ENCODE results near the gene LCOR.

Gene LCOR

DNA sequence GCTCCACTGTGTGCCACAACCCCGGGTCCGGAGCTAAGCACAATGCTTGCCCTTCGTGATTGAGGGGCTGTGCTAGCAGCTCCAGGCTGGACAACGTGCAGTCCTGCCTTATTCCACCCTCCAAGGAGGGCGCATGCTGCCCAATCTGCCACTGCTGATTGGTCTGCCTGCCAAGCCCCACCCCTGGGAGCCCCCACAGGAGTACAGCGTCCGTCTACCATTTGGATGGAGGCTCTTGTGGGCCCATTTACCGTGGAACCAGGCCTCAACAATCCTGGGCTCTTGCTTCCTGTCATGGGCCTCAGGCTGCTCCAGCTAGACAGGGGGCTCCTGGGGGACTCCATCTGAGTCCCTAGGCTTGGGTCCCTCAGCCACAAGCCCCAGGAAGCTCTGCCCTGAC lies 180.4 kb downstream of the LCOR start:
- TF ChIP-seq, protein P1, sequence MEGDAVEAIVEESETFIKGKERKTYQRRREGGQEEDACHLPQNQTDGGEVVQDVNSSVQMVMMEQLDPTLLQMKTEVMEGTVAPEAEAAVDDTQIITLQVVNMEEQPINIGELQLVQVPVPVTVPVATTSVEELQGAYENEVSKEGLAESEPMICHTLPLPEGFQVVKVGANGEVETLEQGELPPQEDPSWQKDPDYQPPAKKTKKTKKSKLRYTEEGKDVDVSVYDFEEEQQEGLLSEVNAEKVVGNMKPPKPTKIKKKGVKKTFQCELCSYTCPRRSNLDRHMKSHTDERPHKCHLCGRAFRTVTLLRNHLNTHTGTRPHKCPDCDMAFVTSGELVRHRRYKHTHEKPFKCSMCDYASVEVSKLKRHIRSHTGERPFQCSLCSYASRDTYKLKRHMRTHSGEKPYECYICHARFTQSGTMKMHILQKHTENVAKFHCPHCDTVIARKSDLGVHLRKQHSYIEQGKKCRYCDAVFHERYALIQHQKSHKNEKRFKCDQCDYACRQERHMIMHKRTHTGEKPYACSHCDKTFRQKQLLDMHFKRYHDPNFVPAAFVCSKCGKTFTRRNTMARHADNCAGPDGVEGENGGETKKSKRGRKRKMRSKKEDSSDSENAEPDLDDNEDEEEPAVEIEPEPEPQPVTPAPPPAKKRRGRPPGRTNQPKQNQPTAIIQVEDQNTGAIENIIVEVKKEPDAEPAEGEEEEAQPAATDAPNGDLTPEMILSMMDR (IDR thresholded peaks at IDR 0.05; ENCODE audit: control insufficient read depth, extremely low read depth, insufficient read depth) = no peak
- H3K4me3 ChIP-seq (ENCODE audit: low read depth, low read length) = no peak overlapping the region
- no peak for DNase-seq (ENCODE audit: low read depth)

DNA sequence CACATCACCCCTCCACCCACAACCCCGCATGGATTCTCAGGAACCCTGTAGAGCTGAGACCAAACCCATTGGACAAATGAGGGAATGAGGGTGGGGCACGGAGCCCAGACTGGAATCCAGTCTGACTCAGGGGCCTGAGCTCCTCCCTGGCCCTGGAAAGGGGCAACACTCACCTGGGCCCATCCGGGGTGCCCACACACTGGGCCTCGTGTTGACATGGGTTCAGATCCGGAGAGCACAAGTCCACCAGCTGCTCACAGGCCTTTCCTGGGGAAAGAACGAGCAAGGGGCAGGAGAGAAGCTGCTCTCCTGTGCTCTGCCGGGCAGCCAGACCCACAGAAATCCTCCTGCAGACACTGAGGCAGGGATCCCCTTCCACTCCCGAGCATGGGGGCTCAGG lies 181.5 kb downstream of the LCOR start:
- no peak for DNase-seq (ENCODE audit: low read depth)
- H3K4me3 ChIP-seq (ENCODE audit: low read depth, low read length) = no peak overlapping the region
- TF ChIP-seq, protein P1 (IDR thresholded peaks at IDR 0.05; ENCODE audit: control insufficient read depth, extremely low read depth, insufficient read depth) = no peak

DNA sequence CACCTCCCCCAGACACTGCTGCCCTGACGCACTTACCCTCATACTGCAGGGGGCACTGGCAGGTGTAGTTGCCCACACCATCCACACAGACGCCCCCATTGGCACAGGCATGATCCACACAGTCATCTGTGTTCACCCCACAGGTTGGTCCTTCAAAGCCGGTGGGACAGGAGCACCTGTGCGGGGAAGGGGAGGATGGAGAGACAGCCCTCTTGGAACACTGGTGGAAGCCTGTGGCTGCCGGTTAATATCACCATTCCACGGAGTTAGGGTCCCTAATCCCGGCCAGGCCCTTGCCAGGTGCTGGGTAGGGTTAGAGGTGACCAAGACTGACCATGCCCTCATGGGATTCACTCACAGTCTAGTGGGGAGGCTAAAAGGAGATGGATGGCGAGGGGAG lies 181.9 kb downstream of the LCOR start:
- no peak for DNase-seq (ENCODE audit: low read depth)
- TF ChIP-seq, protein P1 (IDR thresholded peaks at IDR 0.05; ENCODE audit: control insufficient read depth, extremely low read depth, insufficient read depth) = no peak
- no peak overlapping the region for H3K4me3 ChIP-seq (ENCODE audit: low read depth, low read length)

DNA sequence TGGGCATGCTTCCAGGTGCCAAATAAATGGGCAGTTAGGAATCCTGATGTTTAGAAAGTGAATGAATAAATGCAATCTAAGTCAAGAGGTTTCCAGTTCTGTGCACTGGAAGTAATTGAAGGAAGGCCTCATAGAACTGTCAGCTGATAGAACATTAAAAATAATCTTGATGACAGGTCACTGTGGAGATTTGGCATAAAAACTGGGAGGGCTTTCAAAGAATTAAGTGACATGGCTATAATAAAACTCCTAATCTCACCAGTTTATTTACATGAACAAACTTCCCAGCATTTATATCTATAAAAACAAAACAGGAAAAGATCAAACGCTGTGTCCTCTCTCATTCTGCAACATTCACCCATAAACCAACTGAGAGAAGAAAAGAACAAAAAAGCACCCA lies 183.1 kb downstream of the LCOR start:
- TF ChIP-seq, protein P1 (IDR thresholded peaks at IDR 0.05; ENCODE audit: control insufficient read depth, extremely low read depth, insufficient read depth) = no peak
- no peak for DNase-seq (ENCODE audit: low read depth)
- H3K4me3 ChIP-seq (ENCODE audit: low read depth, low read length) = no peak overlapping the region

DNA sequence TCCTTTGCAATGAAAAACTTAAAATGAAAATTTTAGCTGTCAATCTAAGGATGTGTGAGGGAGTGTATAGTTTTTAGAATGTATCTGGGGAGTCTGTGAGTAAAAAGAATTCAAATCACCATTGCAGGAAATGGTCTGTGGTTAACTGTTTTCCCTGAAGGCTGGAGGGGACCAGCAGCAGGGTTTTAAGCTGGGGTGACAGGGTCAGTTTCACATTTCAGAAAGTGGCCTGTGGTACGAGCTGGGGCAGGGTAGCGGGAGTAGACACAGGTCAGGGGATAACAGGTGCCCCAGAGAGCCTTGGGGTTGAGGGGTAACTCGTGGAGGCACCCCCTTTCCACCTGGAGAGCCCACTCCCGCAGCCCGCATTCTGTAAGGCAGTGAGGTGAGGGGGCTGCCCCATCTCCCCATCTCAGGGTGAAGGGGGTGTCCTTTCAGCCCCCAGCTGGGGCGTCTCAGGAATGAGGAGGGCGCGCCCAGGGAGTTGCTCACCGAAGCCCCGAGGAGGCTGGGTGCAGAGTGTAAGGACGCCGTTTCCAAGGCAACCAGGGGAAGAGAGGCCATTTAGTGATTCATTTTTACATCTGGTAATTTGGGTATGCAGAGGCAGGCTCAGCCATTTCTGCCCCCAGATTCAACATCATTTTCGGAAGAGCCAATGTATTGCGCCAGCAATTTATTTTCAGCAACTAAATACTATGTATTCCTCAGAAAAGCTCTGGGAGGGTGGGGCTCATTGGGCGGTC lies 184.8 kb downstream of the LCOR start:
- TF ChIP-seq, protein P1 (IDR thresholded peaks at IDR 0.05; ENCODE audit: control insufficient read depth, extremely low read depth, insufficient read depth) = no peak
- DNase-seq (ENCODE audit: low read depth) = no peak
- H3K4me3 ChIP-seq (ENCODE audit: low read depth, low read length) = no peak overlapping the region

DNA sequence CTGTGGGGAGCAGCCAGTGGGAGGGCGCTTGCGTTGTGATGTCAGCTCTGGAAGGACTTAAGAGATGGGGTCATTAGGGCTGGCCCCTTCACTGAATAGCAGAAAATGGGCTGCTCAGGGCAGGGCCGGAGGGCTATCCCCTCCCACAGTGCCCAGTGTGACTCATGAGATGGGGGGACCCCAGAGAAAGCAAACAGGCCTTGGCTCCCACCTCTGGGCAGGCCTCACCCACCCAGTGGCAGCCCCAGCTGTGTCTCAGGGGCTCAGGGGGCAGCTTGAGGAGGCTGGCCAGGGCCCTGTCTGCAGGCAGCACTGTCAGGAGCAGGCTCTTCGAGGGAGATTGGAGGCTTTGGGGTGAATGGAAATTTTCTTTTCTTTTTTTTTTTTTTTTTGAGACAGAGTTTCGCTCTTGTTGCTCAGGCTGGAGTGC lies 185.4 kb downstream of the LCOR start:
- no peak for DNase-seq (ENCODE audit: low read depth)
- H3K4me3 ChIP-seq (ENCODE audit: low read depth, low read length) = no peak overlapping the region
- TF ChIP-seq, protein P1 (IDR thresholded peaks at IDR 0.05; ENCODE audit: control insufficient read depth, extremely low read depth, insufficient read depth) = no peak

Data from LNCaP clone FGC (cell line).